ENCODE results near the gene EMC6.

EMC6 gene

GRCh38 chr17:3626831-3627768 lies 41.5 kb upstream of the EMC6 start:
- Histone ChIP-seq H3K36me3 (ENCODE audit: control insufficient read depth, low read length) (peaks cover 21% of the 10 kb centered on the region; the same call in 1 of the 2 replicates), H3K27ac (ENCODE audit: low read depth, low read length) (no peak overlapping the region)

GRCh38 chr17:3627769-3628167 lies 40.8 kb upstream of the EMC6 start:
- H3K27ac ChIP-seq (ENCODE audit: low read depth, low read length) = no peak overlapping the region
- TF ChIP-seq EZH2phosphoT487 (IDR thresholded peaks at IDR 0.05; ENCODE audit: borderline replicate concordance, low read length) (no peak), CTCF (IDR thresholded peaks at IDR 0.05; ENCODE audit: low read depth, low read length, poor library complexity, severe bottlenecking) (no peak)
- H3K79me2 ChIP-seq (ENCODE audit: control insufficient read depth, low read length) = no peaks in the 10 kb centered on the region
- no peaks in the 10 kb centered on the region for H4K20me1 ChIP-seq (ENCODE audit: control insufficient read depth, insufficient read depth, low read depth, low read length)
- no peaks in the 10 kb centered on the region for H3K9me3 ChIP-seq (ENCODE audit: control insufficient read depth, insufficient read depth, low read length)
- H3K4me3 ChIP-seq (ENCODE audit: low read length) = no peak overlapping the region
- H3K36me3 ChIP-seq (ENCODE audit: control insufficient read depth, low read length) = peaks cover 21% of the 10 kb centered on the region; the same call in 1 of the 2 replicates
- no peaks in the 10 kb centered on the region for H3K9me2 ChIP-seq (replicated peaks; ENCODE audit: control insufficient read depth, low read length)
- H3K4me2 ChIP-seq (ENCODE audit: low read length) = no peak overlapping the region
- H3K27me3 ChIP-seq (ENCODE audit: control insufficient read depth, low read length) = no peaks in the 10 kb centered on the region
- H3F3A ChIP-seq (ENCODE audit: control insufficient read depth, insufficient read depth) = no peaks in the 10 kb centered on the region
- no peaks in the 10 kb centered on the region for H3K4me1 ChIP-seq (ENCODE audit: control insufficient read depth, low read length)

More at GRCh38 chr17:3626831-3627768, 41.5 kb upstream of the EMC6 start:
- Histone ChIP-seq H3K9me3 (ENCODE audit: control insufficient read depth, insufficient read depth, low read length) (no peaks in the 10 kb centered on the region), H3F3A (ENCODE audit: control insufficient read depth, insufficient read depth) (no peaks in the 10 kb centered on the region), H3K4me3 (ENCODE audit: low read length) (no peak overlapping the region), H3K27me3 (ENCODE audit: control insufficient read depth, low read length) (no peaks in the 10 kb centered on the region), H3K9me2 (replicated peaks; ENCODE audit: control insufficient read depth, low read length) (no peaks in the 10 kb centered on the region), H3K4me2 (ENCODE audit: low read length) (no peak overlapping the region), H4K20me1 (ENCODE audit: control insufficient read depth, insufficient read depth, low read depth, low read length) (no peaks in the 10 kb centered on the region), H3K4me1 (ENCODE audit: control insufficient read depth, low read length) (no peaks in the 10 kb centered on the region), H3K79me2 (ENCODE audit: control insufficient read depth, low read length) (no peaks in the 10 kb centered on the region)
- TF ChIP-seq EZH2phosphoT487 (IDR thresholded peaks at IDR 0.05; ENCODE audit: borderline replicate concordance, low read length) (no peak), CTCF (IDR thresholded peaks at IDR 0.05; ENCODE audit: low read depth, low read length, poor library complexity, severe bottlenecking) (no peak)

- Histone ChIP-seq H3K9me3 (ENCODE audit: control insufficient read depth, insufficient read depth, low read length) (no peaks in the 10 kb centered on the region), H3K27ac (ENCODE audit: low read depth, low read length) (no peak overlapping the region), H3K4me2 (ENCODE audit: low read length) (no peak overlapping the region), H4K20me1 (ENCODE audit: control insufficient read depth, insufficient read depth, low read depth, low read length) (no peaks in the 10 kb centered on the region), H3F3A (ENCODE audit: control insufficient read depth, insufficient read depth) (no peaks in the 10 kb centered on the region), H3K4me1 (ENCODE audit: control insufficient read depth, low read length) (peaks cover 5% of the 10 kb centered on the region), H3K9me2 (replicated peaks; ENCODE audit: control insufficient read depth, low read length) (no peaks in the 10 kb centered on the region), H3K79me2 (ENCODE audit: control insufficient read depth, low read length) (peaks cover 10% of the 10 kb centered on the region), H3K27me3 (ENCODE audit: control insufficient read depth, low read length) (no peaks in the 10 kb centered on the region), H3K36me3 (ENCODE audit: control insufficient read depth, low read length) (peaks cover 11% of the 10 kb centered on the region; the same call in 1 of the 2 replicates), H3K4me3 (ENCODE audit: low read length) (no peak overlapping the region)
- TF ChIP-seq CTCF (IDR thresholded peaks at IDR 0.05; ENCODE audit: low read depth, low read length, poor library complexity, severe bottlenecking) = no peak
- TF ChIP-seq EZH2phosphoT487 (IDR thresholded peaks at IDR 0.05; ENCODE audit: borderline replicate concordance, low read length) = no peak
Observed at GRCh38 chr17:3630781-3631180, 37.8 kb upstream of the EMC6 start.

Measured in DOHH2 (cell line).